HepG2 (cell line): ENCODE measurements around the gene KIF1C. TPM values are rescaled to one million over a fixed set of nuclear protein-coding genes. Genes with fewer than 3 reads are reported as not detected.
A peak's percentile ranks its signal among the peaks of the same experiment; 100 is the strongest.

Experiments used
- ISX ChIP-seq: sonication (generic); formaldehyde crosslinking; conservative IDR thresholded peaks from 2 replicates; pipeline ENCODE4 v1.5.0; 2020; ENCODE audit warnings: missing genetic modification reagents
- RBFOX2 ChIP-seq: fragments of 200-400 bp; formaldehyde crosslinking; IDR thresholded peaks from 2 replicates; pipeline ENCODE4 v1.6.1; 2017; ENCODE audit warnings: low read depth, mild to moderate bottlenecking, low read length
- TP53 ChIP-seq: sonication (generic); formaldehyde crosslinking; conservative IDR thresholded peaks from 2 replicates; pipeline ENCODE4 v1.4.0; 2020; ENCODE audit warnings: missing genetic modification reagents
- ZBTB14 ChIP-seq: sonication (generic); formaldehyde crosslinking; IDR thresholded peaks from 2 replicates; pipeline ENCODE4 v1.4.0; 2020; ENCODE audit warnings: missing genetic modification reagents
- ZFP90 ChIP-seq: sonication (generic); formaldehyde crosslinking; IDR thresholded peaks from 2 replicates; pipeline ENCODE4 v1.8.0; 2022; ENCODE audit warnings: missing genetic modification reagents, mild to moderate bottlenecking, inconsistent platforms, borderline replicate concordance
- ZNF20 ChIP-seq: sonication (generic); formaldehyde crosslinking; IDR thresholded peaks from 2 replicates; pipeline ENCODE4 v1.4.0; 2020; ENCODE audit warnings: mild to moderate bottlenecking, moderate library complexity, missing genetic modification reagents
- ZNF205 ChIP-seq: IDR thresholded peaks from 2 replicates; pipeline ENCODE4 v1.6.1; 2018; ENCODE audit warnings: missing biosample characterization, missing genetic modification reagents
- ZNF33B ChIP-seq: sonication (generic); formaldehyde crosslinking; IDR thresholded peaks from 2 replicates; pipeline ENCODE4 v1.5.1; 2020; ENCODE audit warnings: mild to moderate bottlenecking, missing genetic modification reagents
- ZNF558 ChIP-seq: sonication (generic); formaldehyde crosslinking; IDR thresholded peaks from 2 replicates; pipeline ENCODE4 v1.9.0; 2022; ENCODE audit warnings: mild to moderate bottlenecking, missing genetic modification reagents, borderline replicate concordance
- ZNF629 ChIP-seq: sonication (generic); formaldehyde crosslinking; conservative IDR thresholded peaks from 2 replicates; pipeline ENCODE4 v1.5.0; 2020; ENCODE audit warnings: missing genetic modification reagents
- ZNF687 ChIP-seq: sonication (generic); formaldehyde crosslinking; IDR thresholded peaks from 2 replicates; pipeline ENCODE4 v1.5.1; 2020; ENCODE audit warnings: mild to moderate bottlenecking, missing genetic modification reagents, moderate library complexity
- ZNF746 ChIP-seq: sonication (generic); formaldehyde crosslinking; IDR thresholded peaks from 2 replicates; pipeline ENCODE4 v1.8.0; 2022; ENCODE audit warnings: mild to moderate bottlenecking, missing genetic modification reagents
- ZNF780A ChIP-seq: sonication (generic); formaldehyde crosslinking; IDR thresholded peaks from 2 replicates; pipeline ENCODE4 v1.8.0; 2022; ENCODE audit warnings: mild to moderate bottlenecking, missing genetic modification reagents, moderate library complexity
- polyA plus RNA-seq, 8 experiments: library from polyadenylated mRNA; depleted of rRNA in 3 of 8; stranded (reverse) in 7 of 8; unstranded in 1 of 8; fragments of >200 nt; fragmentation: Illumina TruSeq in 4 of 8; extraction: Trizol in 4 of 8; gene quantifications; 2 replicates each; pipeline versions ENCODE4 v1.2.1 to v1.2.3, GENCODE V29; 2011 to 2016; ENCODE audit warnings: low read depth in 4 of 8, missing spikeins in 1 of 8, mixed read lengths in 1 of 8; ENCODE audit not compliant: insufficient read depth in 1 of 8
- total RNA-seq, 5 experiments: library from RNA; depleted of rRNA; stranded (reverse); fragments of >200 nt; fragmentation: Illumina TruSeq; extraction: Trizol; gene quantifications; 2 replicates each; pipeline ENCODE4 v1.2.3, GENCODE V29; 2016; ENCODE audit warnings: low read depth in 1 of 5
- TF ChIP-seq, protein P1 (sequence below): sonication (generic); formaldehyde crosslinking; IDR thresholded peaks from 2 replicates; pipeline ENCODE4 v1.4.0; 2020; ENCODE audit warnings: mild to moderate bottlenecking, missing genetic modification reagents
- TF ChIP-seq, protein P2 (sequence below): IDR thresholded peaks from 2 replicates; pipeline ENCODE4 v1.6.1; 2016; ENCODE audit warnings: missing compliant biosample characterization, missing genetic modification reagents, borderline replicate concordance

Gene KIF1C
- total and polyA plus RNA-seq, 2 of the 13 experiments (the other 11 are each of a cell fraction or from before 2014, with no cell fraction given) = 70.0 to 104 TPM

DNA sequence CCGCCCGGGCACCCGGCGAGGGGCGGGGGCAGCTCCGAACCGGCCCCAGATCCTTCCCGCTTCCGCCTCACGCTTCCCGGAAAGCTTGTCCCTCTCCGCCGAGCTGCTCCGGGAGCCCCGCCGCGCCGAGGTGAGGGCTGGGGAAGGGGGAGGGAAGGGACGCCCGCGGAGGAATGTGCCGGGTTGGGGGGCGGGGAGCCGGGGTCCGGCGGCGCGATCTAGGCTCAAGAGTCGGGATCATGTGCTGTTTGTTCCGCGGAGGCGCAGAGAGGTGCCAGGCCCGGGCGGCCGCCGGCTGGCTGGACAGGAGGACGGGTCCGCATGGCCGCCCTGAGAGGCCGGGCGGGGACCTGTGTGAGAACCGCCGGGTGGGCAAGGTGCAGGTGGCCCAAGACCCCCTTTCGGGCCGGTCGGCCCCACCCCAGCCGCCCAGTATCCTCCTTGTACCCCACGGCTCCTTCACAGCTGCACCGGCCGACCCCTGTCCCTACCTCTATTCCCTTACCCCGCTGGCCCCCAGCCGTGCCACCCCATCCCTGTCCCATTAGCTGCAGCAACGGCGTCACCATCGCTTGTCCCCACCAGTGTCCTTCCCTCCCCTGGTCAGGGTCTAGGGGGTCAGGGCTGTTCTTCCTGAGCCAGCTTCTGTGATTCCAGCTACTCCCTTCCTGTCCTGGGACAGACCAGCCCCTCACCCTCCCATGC is 429 bp downstream of the KIF1C start (continued):
- TF ChIP-seq, protein P1, sequence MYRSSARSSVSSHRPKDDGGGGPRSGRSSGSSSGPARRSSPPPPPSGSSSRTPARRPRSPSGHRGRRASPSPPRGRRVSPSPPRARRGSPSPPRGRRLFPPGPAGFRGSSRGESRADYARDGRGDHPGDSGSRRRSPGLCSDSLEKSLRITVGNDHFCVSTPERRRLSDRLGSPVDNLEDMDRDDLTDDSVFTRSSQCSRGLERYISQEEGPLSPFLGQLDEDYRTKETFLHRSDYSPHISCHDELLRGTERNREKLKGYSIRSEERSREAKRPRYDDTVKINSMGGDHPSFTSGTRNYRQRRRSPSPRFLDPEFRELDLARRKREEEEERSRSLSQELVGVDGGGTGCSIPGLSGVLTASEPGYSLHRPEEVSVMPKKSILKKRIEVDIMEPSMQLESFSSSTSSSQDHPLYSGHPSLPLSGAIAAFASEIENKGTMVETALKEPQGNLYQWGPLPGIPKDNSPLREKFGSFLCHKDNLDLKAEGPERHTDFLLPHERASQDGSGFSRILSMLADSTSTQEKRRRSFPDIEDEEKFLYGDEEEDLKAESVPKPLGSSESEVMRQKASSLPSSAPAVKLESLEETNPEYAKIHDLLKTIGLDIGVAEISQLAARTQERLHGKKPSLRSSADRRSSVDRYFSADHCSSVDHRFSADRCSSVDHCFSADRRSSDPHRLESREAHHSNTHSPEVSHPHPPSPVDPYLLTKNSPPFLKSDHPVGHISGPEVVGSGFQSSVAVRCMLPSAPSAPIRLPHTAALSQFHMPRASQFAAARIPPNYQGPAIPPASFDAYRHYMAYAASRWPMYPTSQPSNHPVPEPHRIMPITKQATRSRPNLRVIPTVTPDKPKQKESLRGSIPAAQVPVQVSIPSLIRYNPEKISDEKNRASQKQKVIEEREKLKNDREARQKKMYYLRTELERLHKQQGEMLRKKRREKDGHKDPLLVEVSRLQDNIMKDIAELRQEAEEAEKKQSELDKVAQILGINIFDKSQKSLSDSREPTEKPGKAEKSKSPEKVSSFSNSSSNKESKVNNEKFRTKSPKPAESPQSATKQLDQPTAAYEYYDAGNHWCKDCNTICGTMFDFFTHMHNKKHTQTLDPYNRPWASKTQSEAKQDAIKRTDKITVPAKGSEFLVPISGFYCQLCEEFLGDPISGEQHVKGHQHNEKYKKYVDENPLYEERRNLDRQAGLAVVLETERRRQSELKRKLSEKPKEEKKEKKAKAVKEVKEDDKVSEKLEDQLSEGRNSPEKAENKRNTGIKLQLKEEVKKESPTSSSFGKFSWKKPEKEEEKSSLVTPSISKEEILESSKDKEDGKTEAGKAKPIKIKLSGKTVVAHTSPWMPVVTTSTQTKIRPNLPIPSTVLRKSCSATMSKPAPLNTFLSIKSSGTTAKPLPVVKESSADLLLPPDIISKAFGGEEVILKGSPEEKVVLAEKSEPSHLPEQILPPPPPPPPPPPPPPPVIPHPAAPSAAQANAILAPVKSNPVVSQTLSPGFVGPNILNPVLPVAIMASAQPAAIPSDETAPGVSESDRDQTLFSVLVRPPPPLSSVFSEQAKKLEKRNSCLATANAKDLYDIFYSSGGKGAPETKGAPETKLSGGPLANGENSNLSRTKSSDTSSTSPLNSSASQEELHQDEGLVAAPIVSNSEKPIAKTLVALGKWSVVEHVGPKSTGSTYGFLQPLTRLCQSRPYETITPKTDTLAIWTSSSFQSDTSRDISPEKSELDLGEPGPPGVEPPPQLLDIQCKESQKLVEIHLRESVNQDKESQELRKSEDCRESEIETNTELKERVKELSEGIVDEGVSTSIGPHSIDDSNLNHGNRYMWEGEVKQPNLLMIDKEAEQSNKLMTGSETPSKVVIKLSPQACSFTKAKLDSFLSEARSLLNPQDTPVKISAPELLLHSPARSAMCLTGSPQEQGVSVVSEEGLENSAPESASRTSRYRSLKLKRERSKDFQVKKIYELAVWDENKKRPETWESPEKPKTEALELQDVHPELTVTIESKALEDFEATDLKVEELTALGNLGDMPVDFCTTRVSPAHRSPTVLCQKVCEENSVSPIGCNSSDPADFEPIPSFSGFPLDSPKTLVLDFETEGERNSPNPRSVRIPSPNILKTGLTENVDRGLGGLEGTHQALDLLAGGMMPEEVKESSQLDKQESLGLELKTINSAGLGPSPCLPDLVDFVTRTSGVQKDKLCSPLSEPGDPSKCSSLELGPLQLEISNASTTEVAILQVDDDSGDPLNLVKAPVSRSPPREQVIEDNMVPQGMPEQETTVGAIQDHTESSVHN (CRISPR knock-in tag) = no peak
- no peak for TF ChIP-seq ZNF20 (CRISPR knock-in tag)
- no peak for TF ChIP-seq ZNF33B
- TF ChIP-seq, protein P2, sequence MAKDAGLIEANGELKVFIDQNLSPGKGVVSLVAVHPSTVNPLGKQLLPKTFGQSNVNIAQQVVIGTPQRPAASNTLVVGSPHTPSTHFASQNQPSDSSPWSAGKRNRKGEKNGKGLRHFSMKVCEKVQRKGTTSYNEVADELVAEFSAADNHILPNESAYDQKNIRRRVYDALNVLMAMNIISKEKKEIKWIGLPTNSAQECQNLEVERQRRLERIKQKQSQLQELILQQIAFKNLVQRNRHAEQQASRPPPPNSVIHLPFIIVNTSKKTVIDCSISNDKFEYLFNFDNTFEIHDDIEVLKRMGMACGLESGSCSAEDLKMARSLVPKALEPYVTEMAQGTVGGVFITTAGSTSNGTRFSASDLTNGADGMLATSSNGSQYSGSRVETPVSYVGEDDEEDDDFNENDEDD (CRISPR knock-in tag) = no peak
- peak; percentile 79 for TF ChIP-seq RBFOX2
- no peak for TF ChIP-seq ZNF687 (CRISPR knock-in tag)
- TF ChIP-seq ZNF558 (CRISPR knock-in tag) = no peak
- TF ChIP-seq ZNF780A = no peak
- no peak for TF ChIP-seq ZNF205 (CRISPR knock-in tag)
- TF ChIP-seq ZBTB14 (CRISPR knock-in tag) = no peak
- TF ChIP-seq TP53 (CRISPR knock-in tag) = no peak
- no peak for TF ChIP-seq ISX (CRISPR knock-in tag)
- TF ChIP-seq ZFP90 (CRISPR knock-in tag) = no peak
- no peak for TF ChIP-seq ZNF629 (CRISPR knock-in tag)
- no peak for TF ChIP-seq ZNF746 (CRISPR knock-in tag)
